ENCODE data around the gene PTBP3.

The PTBP3 gene

DNA sequence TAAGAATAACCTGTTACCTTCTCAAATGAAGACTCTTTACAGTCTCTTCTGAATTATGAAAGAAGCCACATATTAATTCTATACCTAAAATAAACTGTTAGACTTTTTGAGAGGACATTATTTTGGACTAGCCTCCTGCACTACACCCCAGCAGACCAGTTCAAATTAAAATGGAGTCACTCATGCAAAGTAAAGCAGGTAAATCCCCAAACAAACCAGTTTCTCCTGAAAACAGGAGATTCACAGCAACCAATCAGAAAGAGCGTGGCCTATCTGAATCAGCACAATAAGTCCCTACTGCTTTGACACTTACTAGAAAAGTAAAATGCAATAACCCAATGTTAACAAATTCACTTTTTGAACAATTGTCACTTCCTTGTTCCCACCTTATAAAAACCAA, 58.8 kb downstream of the PTBP3 start:
- H3K36me3 ChIP-seq (ENCODE audit: insufficient read depth, low read length): peaks cover 31% of the 10 kb centered on the region
- H3K9ac ChIP-seq (ENCODE audit: low read length): no peak overlapping the region
- peaks cover 10% of the 10 kb centered on the region for H3K4me1 ChIP-seq (ENCODE audit: insufficient read depth, low read length, severe bottlenecking)
- no peak overlapping the region for H2AFZ ChIP-seq (ENCODE audit: low read length)
- H3K4me2 ChIP-seq (ENCODE audit: low read length): no peak overlapping the region
- peaks cover 40% of the 10 kb centered on the region for H3K79me2 ChIP-seq (ENCODE audit: insufficient read depth, low read length)
- TF ChIP-seq, protein P1, sequence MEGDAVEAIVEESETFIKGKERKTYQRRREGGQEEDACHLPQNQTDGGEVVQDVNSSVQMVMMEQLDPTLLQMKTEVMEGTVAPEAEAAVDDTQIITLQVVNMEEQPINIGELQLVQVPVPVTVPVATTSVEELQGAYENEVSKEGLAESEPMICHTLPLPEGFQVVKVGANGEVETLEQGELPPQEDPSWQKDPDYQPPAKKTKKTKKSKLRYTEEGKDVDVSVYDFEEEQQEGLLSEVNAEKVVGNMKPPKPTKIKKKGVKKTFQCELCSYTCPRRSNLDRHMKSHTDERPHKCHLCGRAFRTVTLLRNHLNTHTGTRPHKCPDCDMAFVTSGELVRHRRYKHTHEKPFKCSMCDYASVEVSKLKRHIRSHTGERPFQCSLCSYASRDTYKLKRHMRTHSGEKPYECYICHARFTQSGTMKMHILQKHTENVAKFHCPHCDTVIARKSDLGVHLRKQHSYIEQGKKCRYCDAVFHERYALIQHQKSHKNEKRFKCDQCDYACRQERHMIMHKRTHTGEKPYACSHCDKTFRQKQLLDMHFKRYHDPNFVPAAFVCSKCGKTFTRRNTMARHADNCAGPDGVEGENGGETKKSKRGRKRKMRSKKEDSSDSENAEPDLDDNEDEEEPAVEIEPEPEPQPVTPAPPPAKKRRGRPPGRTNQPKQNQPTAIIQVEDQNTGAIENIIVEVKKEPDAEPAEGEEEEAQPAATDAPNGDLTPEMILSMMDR (IDR thresholded peaks at IDR 0.05; ENCODE audit: low read length): no peak
- no peak for TF ChIP-seq EZH2 (IDR thresholded peaks at IDR 0.05; ENCODE audit: borderline replicate concordance, low read length)
- no peaks in the 10 kb centered on the region for H3K27me3 ChIP-seq (ENCODE audit: insufficient read depth, low read length)
- H3F3A ChIP-seq (ENCODE audit: insufficient read depth, low read length): peaks cover 2% of the 10 kb centered on the region
- H3K9me3 ChIP-seq (ENCODE audit: low read length): no peaks in the 10 kb centered on the region
- H3K4me3 ChIP-seq (ENCODE audit: low read depth, low read length, poor library complexity, severe bottlenecking): no peak overlapping the region
- no peaks in the 10 kb centered on the region for H3K9me2 ChIP-seq (ENCODE audit: low read depth, low read length)
- no peaks in the 10 kb centered on the region for H4K20me1 ChIP-seq (ENCODE audit: insufficient read depth, low read length)
- no peak overlapping the region for H3K27ac ChIP-seq (ENCODE audit: low read depth, low read length, poor library complexity, severe bottlenecking)

DNA sequence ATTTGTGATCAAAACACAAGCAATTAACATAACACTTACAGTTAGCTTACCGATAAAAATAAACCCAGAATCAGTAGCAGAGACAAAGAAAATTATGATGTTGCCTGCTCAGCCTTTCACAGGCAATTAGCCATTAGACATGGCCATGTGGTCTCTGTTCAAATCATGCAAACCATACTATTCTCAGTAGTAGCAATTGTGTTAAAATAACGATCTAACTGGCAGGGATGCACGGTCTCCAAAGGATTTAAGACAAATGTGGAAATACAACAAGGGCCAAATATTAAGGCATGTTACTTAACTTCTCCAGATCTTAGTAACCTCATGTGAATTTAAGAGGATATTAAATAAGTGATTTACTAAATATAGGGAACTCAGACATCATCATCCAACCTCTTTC, 59.5 kb downstream of the PTBP3 start:
- no peaks in the 10 kb centered on the region for H4K20me1 ChIP-seq (ENCODE audit: insufficient read depth, low read length)
- H3K4me1 ChIP-seq (ENCODE audit: insufficient read depth, low read length, severe bottlenecking): peaks cover 10% of the 10 kb centered on the region
- peaks cover 2% of the 10 kb centered on the region for H3F3A ChIP-seq (ENCODE audit: insufficient read depth, low read length)
- TF ChIP-seq EZH2 (IDR thresholded peaks at IDR 0.05; ENCODE audit: borderline replicate concordance, low read length): no peak
- TF ChIP-seq, protein P1 (IDR thresholded peaks at IDR 0.05; ENCODE audit: low read length): no peak
- peaks cover 31% of the 10 kb centered on the region for H3K36me3 ChIP-seq (ENCODE audit: insufficient read depth, low read length)
- no peak overlapping the region for H3K4me3 ChIP-seq (ENCODE audit: low read depth, low read length, poor library complexity, severe bottlenecking)
- no peaks in the 10 kb centered on the region for H3K9me2 ChIP-seq (ENCODE audit: low read depth, low read length)
- no peak overlapping the region for H3K27ac ChIP-seq (ENCODE audit: low read depth, low read length, poor library complexity, severe bottlenecking)
- H3K79me2 ChIP-seq (ENCODE audit: insufficient read depth, low read length): peaks cover 39% of the 10 kb centered on the region
- H2AFZ ChIP-seq (ENCODE audit: low read length): no peak overlapping the region
- no peak overlapping the region for H3K9ac ChIP-seq (ENCODE audit: low read length)
- no peaks in the 10 kb centered on the region for H3K27me3 ChIP-seq (ENCODE audit: insufficient read depth, low read length)
- no peaks in the 10 kb centered on the region for H3K9me3 ChIP-seq (ENCODE audit: low read length)
- no peak overlapping the region for H3K4me2 ChIP-seq (ENCODE audit: low read length)

DNA sequence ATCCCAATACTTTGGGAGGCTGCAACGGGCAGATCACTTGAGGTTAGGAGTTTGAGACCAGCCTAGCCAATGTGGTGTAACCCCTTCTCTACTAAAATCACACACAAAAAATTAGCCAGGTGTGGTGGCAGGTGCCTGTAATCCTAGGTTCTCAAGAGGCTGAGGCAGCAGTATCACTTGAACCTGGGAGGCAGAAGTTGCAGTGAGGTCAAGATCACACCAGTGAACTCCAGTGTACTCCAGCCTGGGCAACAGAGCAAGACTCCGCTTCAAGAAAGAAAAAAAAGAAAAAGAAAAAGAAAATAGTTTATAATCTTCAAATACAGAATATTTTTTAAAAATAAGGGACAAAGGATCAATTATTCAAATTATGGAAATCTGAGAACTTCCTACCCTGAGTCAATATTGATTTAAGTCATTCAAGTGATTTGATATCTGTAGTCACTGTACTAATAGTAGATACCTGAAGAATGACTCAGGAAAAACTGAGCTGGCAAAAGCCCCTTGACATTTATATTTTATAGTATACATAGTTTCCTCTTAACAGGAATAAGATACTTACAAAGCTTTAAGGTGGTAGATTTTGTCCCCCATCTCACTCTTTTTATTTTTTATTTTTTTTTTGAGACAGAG, 61.8 kb downstream of the PTBP3 start:
- H3K79me2 ChIP-seq (ENCODE audit: insufficient read depth, low read length): peaks cover 28% of the 10 kb centered on the region
- peaks cover 49% of the 10 kb centered on the region for H3K36me3 ChIP-seq (ENCODE audit: insufficient read depth, low read length)
- no peaks in the 10 kb centered on the region for H4K20me1 ChIP-seq (ENCODE audit: insufficient read depth, low read length)
- H3K4me2 ChIP-seq (ENCODE audit: low read length): no peak overlapping the region
- H3K27me3 ChIP-seq (ENCODE audit: insufficient read depth, low read length): no peaks in the 10 kb centered on the region
- H3K4me3 ChIP-seq (ENCODE audit: low read depth, low read length, poor library complexity, severe bottlenecking): no peak overlapping the region
- no peak overlapping the region for H3K9ac ChIP-seq (ENCODE audit: low read length)
- peaks cover 2% of the 10 kb centered on the region for H3F3A ChIP-seq (ENCODE audit: insufficient read depth, low read length)
- H2AFZ ChIP-seq (ENCODE audit: low read length): no peak overlapping the region
- no peaks in the 10 kb centered on the region for H3K9me2 ChIP-seq (ENCODE audit: low read depth, low read length)
- H3K27ac ChIP-seq (ENCODE audit: low read depth, low read length, poor library complexity, severe bottlenecking): no peak overlapping the region
- no peaks in the 10 kb centered on the region for H3K9me3 ChIP-seq (ENCODE audit: low read length)
- TF ChIP-seq, protein P1 (IDR thresholded peaks at IDR 0.05; ENCODE audit: low read length): no peak
- TF ChIP-seq EZH2 (IDR thresholded peaks at IDR 0.05; ENCODE audit: borderline replicate concordance, low read length): no peak
- peaks cover 10% of the 10 kb centered on the region for H3K4me1 ChIP-seq (ENCODE audit: insufficient read depth, low read length, severe bottlenecking)
